HEK293T (cell line): ENCODE data around the gene FUCA2.

Source experiments
- FOXM1 ChIP-seq: fragments of 450-650 bp; IDR thresholded peaks from 2 replicates; pipeline ENCODE4 v1.6.1; 2017; ENCODE audit warnings: mild to moderate bottlenecking, borderline replicate concordance
- NFRKB ChIP-seq: fragments of 450-650 bp; IDR thresholded peaks from 2 replicates; pipeline ENCODE4 v1.6.1; 2016; ENCODE audit warnings: mild to moderate bottlenecking, moderate library complexity
- SP1 ChIP-seq: fragments of 450-650 bp; IDR thresholded peaks from 2 replicates; pipeline ENCODE4 v1.6.1; 2017
- SUZ12 ChIP-seq: fragments of 450-650 bp; IDR thresholded peaks from 2 replicates; pipeline ENCODE4 v1.6.1; 2016; ENCODE audit warnings: mild to moderate bottlenecking

DNA sequence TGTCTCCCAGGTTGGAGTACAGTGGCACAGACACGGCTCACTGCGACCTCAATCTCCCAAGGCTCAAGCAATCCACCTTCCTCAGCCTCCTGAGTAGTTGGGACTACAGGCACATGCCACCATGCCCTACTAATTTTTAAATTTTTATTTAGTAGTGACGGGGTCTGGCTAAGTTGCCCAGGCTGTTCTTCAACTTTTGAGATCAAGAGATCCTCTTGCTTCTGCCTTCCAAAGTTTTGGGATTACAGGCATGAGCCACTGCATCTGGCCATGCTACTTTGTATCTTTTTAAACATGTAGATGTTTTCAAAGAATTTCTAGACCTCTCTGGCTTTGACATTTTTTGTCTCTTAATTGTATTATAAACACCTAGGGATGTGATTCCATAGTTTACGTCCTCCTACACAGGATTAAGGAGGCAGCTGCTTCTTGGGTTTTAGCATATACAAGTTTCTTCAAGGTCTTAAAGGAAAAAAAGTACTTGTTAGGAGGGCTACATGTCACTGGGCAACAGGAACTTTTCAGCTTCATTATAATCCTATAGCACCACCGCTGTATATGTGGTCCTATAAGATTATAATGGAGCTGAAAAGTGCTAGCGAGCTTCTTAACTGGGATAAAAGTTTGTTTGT, 62.3 kb downstream of the FUCA2 start:
- TF ChIP-seq NFRKB (no peak), SP1 (no peak), FOXM1 (no peak), SUZ12 (no peak)
